ENCODE results near the gene KSR1. TPM values are rescaled to one million over a fixed set of nuclear protein-coding genes. Genes with fewer than 3 reads are reported as not detected.

KSR1 gene
- total and polyA plus RNA-seq, 9 of the 15 experiments (the other 6 are each of a cell fraction or from before 2014, with no cell fraction given), result 1.4 to 51.7 (median 18.4) TPM

- no peak for TF ChIP-seq ZBTB40 (IDR thresholded peaks at IDR 0.05)
- TF ChIP-seq ZBTB40 (CRISPR knock-in tag; IDR thresholded peaks at IDR 0.05), result no peak
- peak; percentile 65 for TF ChIP-seq ATF3 (IDR thresholded peaks at IDR 0.05)
- no peak for TF ChIP-seq ATF3 (CRISPR knock-in tag; conservative IDR thresholded peaks at IDR 0.05)
- TF ChIP-seq ZNF780A (CRISPR knock-in tag; IDR thresholded peaks at IDR 0.05), result no peak
- no peak for TF ChIP-seq KHSRP (IDR thresholded peaks at IDR 0.05)
- no peak for TF ChIP-seq FOXK2 (conservative IDR thresholded peaks at IDR 0.05 in 1 of 2, IDR thresholded peaks at IDR 0.05 in 1 of 2; ENCODE audit: low read depth in 2 of 2)
- no peak for TF ChIP-seq ZNF589 (CRISPR knock-in tag; IDR thresholded peaks at IDR 0.05; ENCODE audit: low read depth)
- TF ChIP-seq ZNF583 (CRISPR knock-in tag; IDR thresholded peaks at IDR 0.05), result no peak
- peak; percentile 76; the same call in 1 of the 2 replicates for TF ChIP-seq LEF1 (IDR thresholded peaks at IDR 0.05)
- peak; percentile 38 to 85 for TF ChIP-seq MAZ (CRISPR knock-in tag; conservative IDR thresholded peaks at IDR 0.05 in 1 of 2, IDR thresholded peaks at IDR 0.05 in 1 of 2)
- TF ChIP-seq RBM25 (IDR thresholded peaks at IDR 0.05; ENCODE audit: low read depth, low read length, severe bottlenecking), result no peak
- no peak for TF ChIP-seq ATF6 (CRISPR knock-in tag; IDR thresholded peaks at IDR 0.05)
These were observed 88.3 kb downstream of the KSR1 start (continued) for GRCh38 chr17:27544350-27545131.
